Neural crest cell (in vitro differentiated cells): ENCODE measurements around the gene SHANK1. TPM values are rescaled to one million over a fixed set of nuclear protein-coding genes. Genes with fewer than 3 reads are reported as not detected.
A peak's percentile ranks its signal among the peaks of the same experiment; 100 is the strongest.

Source experiments
- DNase-seq: peaks from one replicate; pipeline ENCODE4 v3.0.0; 2021; ENCODE audit warnings: low read depth, mixed read lengths, low spot score
- H3K27ac Mint-ChIP-seq: one replicate; pipeline ENCODE4 v1.8.0; 2021; ENCODE audit warnings: mild to moderate bottlenecking, mixed read lengths; ENCODE audit not compliant: unreplicated experiment
- H3K27me3 Mint-ChIP-seq: 2 replicates; pipeline ENCODE4 v1.8.0; 2021; ENCODE audit warnings: low read depth, mild to moderate bottlenecking, mixed read lengths
- H3K36me3 Mint-ChIP-seq: 2 replicates; pipeline ENCODE4 v1.8.0; 2021; ENCODE audit warnings: low read depth, mild to moderate bottlenecking, mixed read lengths
- H3K4me1 Mint-ChIP-seq: 2 replicates; pipeline ENCODE4 v1.8.0; 2021; ENCODE audit warnings: mixed read lengths
- H3K4me3 Mint-ChIP-seq: one replicate; pipeline ENCODE4 v1.8.0; 2021; ENCODE audit warnings: mild to moderate bottlenecking, mixed read lengths
- H3K9me3 Mint-ChIP-seq: 2 replicates; pipeline ENCODE4 v1.8.0; 2021; ENCODE audit warnings: mixed read lengths
- total RNA-seq: library from RNA; stranded (reverse); gene quantifications from 2 replicates; pipeline ENCODE4 v1.2.1, GENCODE V29; 2021
- TF ChIP-seq, protein P1 (sequence below): fragments of 200-600 bp; sonication (generic); conservative IDR thresholded peaks from 2 replicates; pipeline ENCODE4 v1.5.0; 2021; ENCODE audit warnings: antibody characterized with exemption, mild to moderate bottlenecking

SHANK1 gene
- total RNA-seq, 1 donor from 2014 or later = 6.8 TPM

DNA sequence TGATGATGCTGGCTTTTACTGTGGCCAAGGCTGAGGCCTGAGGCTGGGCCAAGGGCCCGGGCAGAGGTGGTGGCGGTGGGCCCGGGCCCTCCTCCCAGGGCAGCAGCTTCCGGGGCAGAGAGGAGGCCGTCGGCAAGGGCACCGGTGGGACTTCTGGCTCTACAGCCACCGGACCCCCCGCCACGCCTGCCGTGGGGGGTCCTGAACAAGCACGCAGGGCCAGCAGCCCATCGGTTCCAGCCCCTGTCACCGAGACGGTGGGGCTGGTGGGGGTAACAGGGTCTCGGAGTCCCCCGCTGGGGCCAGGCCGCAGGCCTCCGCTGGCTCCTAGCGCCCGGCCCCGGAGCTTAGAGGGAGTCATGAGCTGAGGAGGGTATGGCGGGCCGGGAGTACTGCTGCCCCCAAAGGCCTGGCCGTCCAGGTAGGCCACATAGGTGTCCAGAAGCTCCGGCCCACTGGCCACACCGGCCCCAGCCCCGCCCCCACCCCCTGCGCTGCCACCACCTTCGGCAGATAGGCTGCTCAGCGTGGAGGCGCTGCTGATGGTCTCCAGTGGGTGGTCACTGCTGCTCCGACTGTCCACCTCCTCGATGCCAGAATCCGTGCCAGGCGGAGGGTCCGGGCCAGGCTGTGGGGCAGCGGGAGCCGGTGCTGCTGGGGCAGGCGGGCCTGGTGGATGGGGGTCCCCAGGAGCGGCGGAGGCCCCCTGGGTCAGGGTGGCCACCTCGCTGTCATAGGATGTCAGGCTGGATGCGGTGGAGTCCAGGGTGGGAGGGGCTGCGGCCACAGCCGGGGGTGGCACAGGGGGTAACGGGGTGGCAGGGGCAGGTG is 53.0 kb downstream of the SHANK1 start:
- Mint-ChIP-seq H3K9me3 (no peaks in the 10 kb centered on the region), H3K4me3 (no peak overlapping the region), H3K4me1 (peaks cover 4% of the 10 kb centered on the region), H3K27me3 (peaks cover 69% of the 10 kb centered on the region), H3K36me3 (no peaks in the 10 kb centered on the region), H3K27ac (no peak overlapping the region)
- TF ChIP-seq, protein P1, sequence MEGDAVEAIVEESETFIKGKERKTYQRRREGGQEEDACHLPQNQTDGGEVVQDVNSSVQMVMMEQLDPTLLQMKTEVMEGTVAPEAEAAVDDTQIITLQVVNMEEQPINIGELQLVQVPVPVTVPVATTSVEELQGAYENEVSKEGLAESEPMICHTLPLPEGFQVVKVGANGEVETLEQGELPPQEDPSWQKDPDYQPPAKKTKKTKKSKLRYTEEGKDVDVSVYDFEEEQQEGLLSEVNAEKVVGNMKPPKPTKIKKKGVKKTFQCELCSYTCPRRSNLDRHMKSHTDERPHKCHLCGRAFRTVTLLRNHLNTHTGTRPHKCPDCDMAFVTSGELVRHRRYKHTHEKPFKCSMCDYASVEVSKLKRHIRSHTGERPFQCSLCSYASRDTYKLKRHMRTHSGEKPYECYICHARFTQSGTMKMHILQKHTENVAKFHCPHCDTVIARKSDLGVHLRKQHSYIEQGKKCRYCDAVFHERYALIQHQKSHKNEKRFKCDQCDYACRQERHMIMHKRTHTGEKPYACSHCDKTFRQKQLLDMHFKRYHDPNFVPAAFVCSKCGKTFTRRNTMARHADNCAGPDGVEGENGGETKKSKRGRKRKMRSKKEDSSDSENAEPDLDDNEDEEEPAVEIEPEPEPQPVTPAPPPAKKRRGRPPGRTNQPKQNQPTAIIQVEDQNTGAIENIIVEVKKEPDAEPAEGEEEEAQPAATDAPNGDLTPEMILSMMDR = no peak
- no peak for DNase-seq

DNA sequence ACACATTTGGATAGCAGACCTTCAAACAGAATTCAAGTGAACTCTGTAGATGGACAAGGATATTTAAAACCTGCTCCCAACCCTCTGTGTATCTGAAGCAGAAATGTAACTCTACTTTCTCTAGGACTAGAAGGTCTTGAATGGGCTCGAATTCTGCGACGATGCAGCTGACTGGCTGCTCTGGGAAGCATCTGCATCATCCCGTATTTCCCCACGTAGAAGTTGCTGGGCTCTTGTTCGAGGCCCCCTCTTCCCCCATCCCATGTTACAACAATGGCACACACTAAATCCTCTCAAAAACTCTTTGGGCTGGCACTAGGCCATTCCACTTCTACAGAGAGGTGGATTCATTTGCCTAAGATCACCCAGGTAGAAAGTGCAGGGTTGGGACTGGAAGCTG is 55.4 kb downstream of the SHANK1 start:
- Mint-ChIP-seq H3K36me3 (no peaks in the 10 kb centered on the region), H3K4me3 (peak overlapping the region; percentile 78), H3K27me3 (peaks cover 56% of the 10 kb centered on the region), H3K9me3 (no peaks in the 10 kb centered on the region), H3K27ac (no peak overlapping the region), H3K4me1 (peaks cover 21% of the 10 kb centered on the region)
- DNase-seq = no peak
- TF ChIP-seq, protein P1 = no peak

DNA sequence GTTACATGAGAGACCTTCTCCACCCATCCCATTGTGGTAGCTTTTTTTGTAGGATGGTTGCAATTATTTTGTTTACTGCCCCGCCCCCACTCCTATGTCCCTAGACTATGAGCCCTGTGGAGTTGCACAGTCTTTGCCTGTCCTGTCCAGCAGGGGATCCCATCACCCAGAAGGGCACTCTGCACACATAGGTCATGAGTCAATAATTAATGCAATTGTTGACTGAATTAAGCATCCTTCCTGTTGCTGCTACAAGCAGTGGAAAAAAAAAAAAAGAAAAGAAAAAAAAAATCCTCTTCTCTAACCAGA is 56.2 kb downstream of the SHANK1 start:
- DNase-seq = no peak
- peaks cover 24% of the 10 kb centered on the region for H3K4me1 Mint-ChIP-seq
- TF ChIP-seq, protein P1 = peak; percentile 45
- peak overlapping the region; percentile 78 for H3K4me3 Mint-ChIP-seq
- no peak overlapping the region for H3K27ac Mint-ChIP-seq
- no peaks in the 10 kb centered on the region for H3K36me3 Mint-ChIP-seq
- peaks cover 53% of the 10 kb centered on the region for H3K27me3 Mint-ChIP-seq
- H3K9me3 Mint-ChIP-seq = no peaks in the 10 kb centered on the region

DNA sequence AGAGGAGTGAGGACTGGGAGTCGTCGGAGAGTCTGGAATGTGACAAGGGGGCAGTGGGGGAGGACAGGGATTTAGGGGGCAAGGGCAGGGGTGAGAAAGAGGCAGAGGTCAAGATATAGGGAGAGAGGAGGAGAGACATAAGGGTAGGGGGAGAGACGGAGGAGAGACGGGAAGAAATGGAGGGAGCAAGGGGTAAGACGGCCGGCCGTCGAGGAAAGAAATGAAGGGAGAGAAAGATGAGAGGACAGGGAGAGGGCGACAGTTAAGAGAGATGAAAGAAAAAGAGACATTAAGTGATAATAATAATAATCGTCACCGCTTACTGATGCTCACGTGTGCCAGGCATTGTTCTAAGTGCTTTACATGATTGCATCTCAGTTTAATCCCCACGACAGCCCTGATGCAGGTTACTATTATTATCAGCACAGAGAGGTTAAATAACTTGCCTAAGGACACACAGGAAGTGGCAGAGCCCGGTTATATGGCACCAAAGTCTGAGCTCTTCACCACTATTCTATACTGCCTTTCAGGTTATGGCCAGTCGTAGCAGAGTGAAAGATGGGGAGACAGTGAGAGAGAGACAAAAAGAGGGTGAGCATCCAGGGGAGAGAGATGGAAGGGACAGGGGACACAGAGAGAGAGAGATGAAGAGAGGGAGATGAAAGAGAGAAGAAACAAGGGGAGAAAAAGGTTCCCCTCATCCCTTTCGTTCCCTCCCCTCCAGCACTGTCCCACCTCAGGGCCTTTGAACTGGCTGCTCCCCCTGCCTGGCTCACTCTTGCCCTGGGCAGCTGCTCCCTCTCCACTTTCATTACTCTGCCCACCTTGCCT is 56.7 kb downstream of the SHANK1 start:
- peaks cover 30% of the 10 kb centered on the region for H3K4me1 Mint-ChIP-seq
- no peaks in the 10 kb centered on the region for H3K36me3 Mint-ChIP-seq
- DNase-seq = no peak
- no peak overlapping the region for H3K27ac Mint-ChIP-seq
- TF ChIP-seq, protein P1 = no peak
- peaks cover 57% of the 10 kb centered on the region for H3K27me3 Mint-ChIP-seq
- peak overlapping the region; percentile 78 for H3K4me3 Mint-ChIP-seq
- no peaks in the 10 kb centered on the region for H3K9me3 Mint-ChIP-seq

DNA sequence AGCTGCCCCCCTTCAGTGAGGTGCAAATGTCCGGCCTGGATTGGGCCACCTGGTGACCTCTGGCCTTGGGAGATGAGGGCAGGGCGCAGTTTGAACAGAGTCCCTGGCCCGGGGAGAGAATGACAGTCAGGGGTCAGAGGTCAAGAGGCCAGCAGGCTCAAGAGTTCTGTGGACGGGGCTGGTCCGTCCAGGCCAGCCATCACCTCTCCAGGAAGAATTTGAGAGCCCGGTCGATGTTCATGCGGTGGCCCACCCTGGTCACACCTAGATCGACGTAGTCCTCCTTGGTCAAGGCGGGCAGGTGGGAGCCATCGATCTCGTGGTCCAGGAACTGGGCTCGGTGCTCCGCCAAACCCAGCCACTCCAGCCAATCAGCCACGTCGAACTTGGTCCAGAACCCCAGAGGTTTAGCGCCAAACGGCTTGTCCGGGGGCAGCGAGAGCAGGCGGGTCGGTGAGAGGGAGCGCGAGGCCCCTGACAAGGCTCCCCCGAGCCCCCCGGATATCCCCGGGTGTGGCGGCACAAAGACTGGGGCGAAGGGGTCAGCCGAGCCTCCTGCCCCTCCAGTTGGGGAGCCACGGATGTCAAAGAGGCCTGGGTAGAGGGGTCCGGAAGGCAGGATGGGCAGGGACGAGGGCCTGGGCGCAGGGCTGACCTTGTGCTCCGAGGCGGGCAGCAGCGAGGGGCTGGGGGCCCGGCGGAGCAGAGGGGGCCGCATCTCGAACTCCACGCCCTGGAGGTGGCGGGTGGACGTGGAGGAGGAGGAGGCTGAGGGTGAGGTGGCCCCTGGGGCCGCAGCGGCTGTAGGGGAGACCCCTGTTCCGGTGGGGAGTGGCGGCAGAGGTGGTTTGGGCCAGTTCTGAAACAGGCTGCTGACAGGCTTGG is 57.6 kb downstream of the SHANK1 start:
- H3K36me3 Mint-ChIP-seq = no peaks in the 10 kb centered on the region

More for the DNA sequence above, 57.6 kb downstream of the SHANK1 start:
- H3K4me3 Mint-ChIP-seq = peak overlapping the region; percentile 27
- no peak overlapping the region for H3K27ac Mint-ChIP-seq
- H3K27me3 Mint-ChIP-seq = peaks cover 62% of the 10 kb centered on the region
- no peak for DNase-seq
- H3K4me1 Mint-ChIP-seq = peaks cover 37% of the 10 kb centered on the region
- TF ChIP-seq, protein P1 = no peak
- H3K9me3 Mint-ChIP-seq = no peaks in the 10 kb centered on the region
